ENCODE data around the gene B2M. TPM values are rescaled to one million over a fixed set of nuclear protein-coding genes. Genes with fewer than 3 reads are reported as not detected.

The B2M gene
- total and polyA plus RNA-seq, 2 experiments from 2014 or later, result 167 to 180 TPM

DNA sequence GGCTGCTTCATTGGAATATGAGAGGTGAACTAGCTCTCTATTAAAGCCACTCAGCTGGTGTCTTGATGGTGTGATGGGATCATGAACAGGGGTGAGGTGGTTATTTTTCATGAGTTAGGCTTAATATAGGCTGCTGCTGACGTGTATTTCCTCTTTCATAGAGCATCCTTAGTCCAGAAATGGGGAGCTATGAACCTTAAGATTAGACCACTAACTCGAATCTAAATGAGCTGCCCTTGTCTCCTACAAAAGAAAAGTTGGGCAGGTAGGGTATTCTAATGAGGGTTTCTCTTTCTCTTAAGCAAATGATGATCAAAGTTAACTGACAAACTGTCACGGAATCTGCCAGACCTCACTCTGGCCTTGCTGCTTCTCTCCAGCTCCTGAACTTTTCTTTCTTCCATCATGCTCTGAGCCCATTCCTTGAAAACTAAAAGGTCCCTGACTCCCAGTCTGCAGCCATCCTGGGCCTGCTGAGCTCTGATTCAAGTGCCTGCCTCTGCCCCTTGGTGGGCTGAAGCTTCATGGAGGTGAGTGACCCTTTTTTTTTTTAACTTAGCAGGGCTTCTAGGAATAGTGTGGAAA is 25.0 kb downstream of the B2M start, which contains the start of gene TRIM69 (continued):
- TF ChIP-seq, protein P1, sequence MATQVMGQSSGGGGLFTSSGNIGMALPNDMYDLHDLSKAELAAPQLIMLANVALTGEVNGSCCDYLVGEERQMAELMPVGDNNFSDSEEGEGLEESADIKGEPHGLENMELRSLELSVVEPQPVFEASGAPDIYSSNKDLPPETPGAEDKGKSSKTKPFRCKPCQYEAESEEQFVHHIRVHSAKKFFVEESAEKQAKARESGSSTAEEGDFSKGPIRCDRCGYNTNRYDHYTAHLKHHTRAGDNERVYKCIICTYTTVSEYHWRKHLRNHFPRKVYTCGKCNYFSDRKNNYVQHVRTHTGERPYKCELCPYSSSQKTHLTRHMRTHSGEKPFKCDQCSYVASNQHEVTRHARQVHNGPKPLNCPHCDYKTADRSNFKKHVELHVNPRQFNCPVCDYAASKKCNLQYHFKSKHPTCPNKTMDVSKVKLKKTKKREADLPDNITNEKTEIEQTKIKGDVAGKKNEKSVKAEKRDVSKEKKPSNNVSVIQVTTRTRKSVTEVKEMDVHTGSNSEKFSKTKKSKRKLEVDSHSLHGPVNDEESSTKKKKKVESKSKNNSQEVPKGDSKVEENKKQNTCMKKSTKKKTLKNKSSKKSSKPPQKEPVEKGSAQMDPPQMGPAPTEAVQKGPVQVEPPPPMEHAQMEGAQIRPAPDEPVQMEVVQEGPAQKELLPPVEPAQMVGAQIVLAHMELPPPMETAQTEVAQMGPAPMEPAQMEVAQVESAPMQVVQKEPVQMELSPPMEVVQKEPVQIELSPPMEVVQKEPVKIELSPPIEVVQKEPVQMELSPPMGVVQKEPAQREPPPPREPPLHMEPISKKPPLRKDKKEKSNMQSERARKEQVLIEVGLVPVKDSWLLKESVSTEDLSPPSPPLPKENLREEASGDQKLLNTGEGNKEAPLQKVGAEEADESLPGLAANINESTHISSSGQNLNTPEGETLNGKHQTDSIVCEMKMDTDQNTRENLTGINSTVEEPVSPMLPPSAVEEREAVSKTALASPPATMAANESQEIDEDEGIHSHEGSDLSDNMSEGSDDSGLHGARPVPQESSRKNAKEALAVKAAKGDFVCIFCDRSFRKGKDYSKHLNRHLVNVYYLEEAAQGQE (IDR thresholded peaks at IDR 0.05; ENCODE audit: unreplicated experiment), result no peak
- no peak for TF ChIP-seq NANOG (IDR thresholded peaks at IDR 0.05; ENCODE audit: borderline replicate concordance)
- no peak for TF ChIP-seq EZH2phosphoT487 (IDR thresholded peaks at IDR 0.05; ENCODE audit: unreplicated experiment)
- no peak for TF ChIP-seq JUNB (IDR thresholded peaks at IDR 0.05; ENCODE audit: unreplicated experiment)
- no peak for TF ChIP-seq ZNF331 (CRISPR knock-in tag; IDR thresholded peaks at IDR 0.05; ENCODE audit: low read depth)
- TF ChIP-seq ZNF462 (CRISPR knock-in tag; IDR thresholded peaks at IDR 0.05), result no peak
